Right lung (tissue), 10 donors: ENCODE measurements around the gene ZNF223. TPM values are rescaled to one million over a fixed set of nuclear protein-coding genes. Genes with fewer than 3 reads are reported as not detected.
A peak's percentile ranks its signal among the peaks of the same experiment; 100 is the strongest.

Source experiments
- DNase-seq, 2 donors: peaks; one replicate each; pipeline ENCODE4 v3.0.0-alpha.2; 2013
- long read RNA-seq, 8 donors: transcript quantifications; one replicate each; lab custom pipeline, GENCODE V29; 2026
- polyA plus RNA-seq, 5 donors: library from polyadenylated mRNA; unstranded; fragments of 120-200 nt; gene quantifications; one replicate each; pipeline versions ENCODE4 v1.2.1 to v1.2.3, GENCODE V29; 2013; ENCODE audit warnings: inconsistent platforms in 1 of 5, low replicate concordance in 1 of 5; ENCODE audit not compliant: insufficient read length in 5 of 5, insufficient read depth in 1 of 5

Gene ZNF223
- 10 to 100 TPM; 11.1 to 20.0 (median 13.8) TPM for polyA plus RNA-seq
- long read RNA-seq, donor 1, transcript ZNF223-201 (5 exons, 2,418 nt): major isoform, 6 of 6 reads
- long read RNA-seq, donor 1, partial matches to known transcripts: 0 of 6 reads
- long read RNA-seq, donor 1, other reads (novel, unspliced or antisense): 0 of 6 reads
- long read RNA-seq, donor 2, partial matches to known transcripts: 0 of 4 reads
- long read RNA-seq, donor 2, other reads (novel, unspliced or antisense): 0 of 4 reads
- long read RNA-seq, donor 3, partial matches to known transcripts: 6 of 7 reads
- long read RNA-seq, donor 3, other reads (novel, unspliced or antisense): 0 of 7 reads
- long read RNA-seq, donor 4, partial matches to known transcripts: 0 of 2 reads
- long read RNA-seq, donor 4, other reads (novel, unspliced or antisense): 0 of 2 reads
- long read RNA-seq, donor 5, transcript ZNF223-201 (5 exons, 2,418 nt): major isoform, 7 of 10 reads
- long read RNA-seq, donor 5, partial matches to known transcripts: 0 of 10 reads
- long read RNA-seq, donor 5, other reads (novel, unspliced or antisense): 0 of 10 reads
- long read RNA-seq, donor 6, transcript ZNF223-201 (5 exons, 2,418 nt): major isoform, 5 of 6 reads
- long read RNA-seq, donor 6, partial matches to known transcripts: 0 of 6 reads
- long read RNA-seq, donor 6, other reads (novel, unspliced or antisense): 0 of 6 reads
- long read RNA-seq, donor 7, partial matches to known transcripts: 0 of 2 reads
- long read RNA-seq, donor 7, other reads (novel, unspliced or antisense): 0 of 2 reads
- long read RNA-seq, donor 8: 0 reads

DNA sequence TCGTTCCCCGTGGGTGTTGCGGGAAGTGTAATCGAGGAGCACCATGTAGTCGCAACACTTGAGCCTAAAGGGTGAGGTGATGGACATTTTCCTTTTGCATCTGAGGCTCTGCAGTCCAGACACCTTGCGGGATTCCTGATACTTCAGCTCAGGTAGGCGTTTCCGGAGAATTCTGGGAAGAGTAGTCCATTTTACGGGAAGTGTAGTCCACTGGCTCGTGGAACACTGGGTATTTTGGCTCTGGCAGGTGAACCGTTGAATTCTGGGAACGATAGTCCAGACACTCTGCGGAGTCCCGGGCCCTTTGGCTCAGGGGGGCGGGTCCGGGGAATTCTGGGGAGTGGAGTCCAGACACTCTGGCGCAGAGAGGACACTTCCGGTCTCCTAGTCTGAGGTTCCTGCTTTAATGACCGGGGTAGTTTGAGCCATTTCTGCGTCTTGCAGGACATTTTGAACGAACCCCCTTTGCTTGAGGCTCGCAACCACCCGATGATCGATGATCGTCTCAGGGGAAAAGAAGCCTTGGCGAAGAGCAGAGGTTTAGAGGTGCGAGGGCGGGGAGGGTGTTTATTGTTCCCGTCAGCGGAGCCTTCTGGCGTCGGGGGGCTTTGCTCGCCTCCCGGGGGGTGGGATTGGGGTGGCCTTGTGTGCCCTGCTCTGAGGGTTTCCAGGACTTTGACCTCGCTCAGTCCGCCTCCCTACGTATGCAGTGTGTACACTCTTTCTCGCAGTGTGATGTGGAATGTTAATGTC lies at the start of gene ZNF223:
Gene ZNF223, plus strand, starts transcription at position 387 of the 753 bp plus-strand sequence. CDS start 3,141 bp downstream, outside the sequence.
- peak; percentile 91 to 94 for DNase-seq

DNA sequence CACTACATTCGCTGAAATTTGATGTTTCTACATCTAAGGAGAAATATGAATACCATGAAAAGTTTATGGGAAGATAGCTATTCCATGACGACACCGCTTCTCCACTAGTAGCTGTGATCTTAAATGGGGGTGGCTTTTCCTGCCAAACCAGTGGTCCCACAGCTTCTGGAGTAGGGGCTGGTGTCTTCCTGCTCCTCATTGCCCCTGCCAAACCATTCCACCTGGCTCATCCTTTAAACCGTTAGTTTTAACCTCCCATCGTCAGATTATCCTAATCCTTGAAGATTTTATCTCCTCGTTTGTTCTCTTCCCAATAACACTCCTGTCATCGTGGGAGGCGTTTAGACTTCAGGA lies 49.6 kb upstream of the ZNF223 start:
- no peak for DNase-seq

DNA sequence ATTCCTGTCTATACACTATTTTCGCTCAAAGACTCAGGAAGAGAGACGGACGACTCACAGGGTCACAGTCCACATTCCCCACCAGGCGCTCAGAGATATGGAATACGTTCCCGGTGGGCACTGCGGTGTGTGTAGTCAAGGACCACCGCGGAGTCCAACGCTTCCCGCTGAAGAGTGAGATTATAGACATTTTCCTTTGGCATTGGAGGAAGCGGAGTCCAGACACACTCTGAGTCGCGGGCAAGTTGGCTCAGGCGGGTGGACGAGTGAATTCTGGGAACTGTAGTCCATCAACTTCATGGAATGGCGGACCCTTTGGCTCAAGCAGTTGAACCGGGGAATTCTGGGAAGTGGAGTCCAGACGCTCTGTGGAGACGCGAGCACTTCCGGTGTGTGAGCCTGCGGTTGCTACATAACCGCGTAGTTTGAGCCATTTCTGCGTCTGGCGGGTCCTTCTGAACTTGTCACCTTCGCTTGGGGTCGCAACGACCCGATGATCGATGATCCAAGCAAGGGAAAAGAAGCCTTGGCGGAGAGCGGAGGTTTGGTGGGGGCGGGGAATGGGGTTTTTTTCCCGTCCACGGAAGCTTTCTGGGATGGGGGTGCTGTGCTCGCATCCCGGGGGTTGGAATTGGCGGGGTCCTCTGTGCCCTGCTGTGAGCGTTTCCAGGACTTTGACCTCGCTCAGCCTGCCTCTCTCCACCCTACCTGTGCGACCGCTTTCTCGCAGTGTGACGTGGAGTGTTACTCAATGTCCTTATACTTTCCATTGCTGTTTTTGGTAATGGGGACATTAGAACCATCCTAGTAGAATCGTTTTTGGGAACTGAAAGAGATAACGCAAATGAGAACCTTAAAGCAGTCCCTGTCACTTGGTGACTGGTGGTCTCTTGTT lies 49.0 kb upstream of the ZNF223 start, which contains the start of gene ZNF230:
Gene ZNF230, plus strand, starts transcription at position 392 of the 895 bp plus-strand sequence. CDS start 4,122 bp downstream, outside the sequence.
- peak; percentile 92 to 94 for DNase-seq

DNA sequence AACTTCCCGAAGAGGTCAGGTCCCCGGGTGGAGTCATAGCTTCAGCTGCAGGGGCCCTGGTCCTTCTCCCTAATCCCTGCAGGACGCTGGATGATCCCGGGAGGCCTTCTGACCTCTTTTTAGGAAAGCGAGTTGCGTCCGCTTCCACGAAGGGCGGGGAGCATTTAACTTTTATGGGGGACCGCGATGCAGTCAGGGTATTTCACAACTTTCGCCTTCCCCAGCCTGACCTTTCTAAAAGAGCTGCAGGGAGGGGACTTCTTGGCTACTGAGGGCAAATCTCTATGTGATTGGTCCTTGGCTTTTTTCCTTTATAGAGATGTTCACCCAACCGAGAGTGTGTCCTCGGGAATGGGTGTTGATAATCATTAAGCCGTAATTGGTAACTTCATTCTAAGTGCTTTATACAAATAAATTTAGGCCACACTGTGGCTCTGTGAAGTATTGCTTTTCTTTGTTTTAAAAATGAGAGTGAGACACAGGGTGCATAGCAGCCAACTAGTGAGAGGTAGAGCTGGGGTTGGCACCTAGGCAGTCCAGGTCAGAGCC lies 48.3 kb upstream of the ZNF223 start:
- peak in 1 of 2 donors; percentile 3 for DNase-seq

DNA sequence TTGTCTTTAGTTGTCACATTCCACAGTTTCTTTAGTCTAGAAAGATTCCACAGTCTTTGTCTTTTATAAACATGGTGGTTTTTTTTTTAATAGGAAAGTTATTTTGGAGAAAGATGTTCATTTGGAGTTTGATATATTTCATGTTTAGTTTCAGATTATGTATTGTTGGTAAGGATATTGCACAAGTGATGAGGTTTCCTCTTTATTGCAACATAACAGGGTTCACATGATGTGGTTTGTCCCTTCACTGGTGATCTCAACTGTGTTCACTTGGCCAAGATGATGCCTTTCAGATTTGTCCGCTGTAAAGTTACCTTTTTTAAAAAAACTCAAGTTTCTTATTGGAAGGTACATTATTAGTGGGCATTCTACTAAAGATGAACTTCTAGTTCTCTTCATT lies 45.9 kb upstream of the ZNF223 start:
- no peak for DNase-seq

DNA sequence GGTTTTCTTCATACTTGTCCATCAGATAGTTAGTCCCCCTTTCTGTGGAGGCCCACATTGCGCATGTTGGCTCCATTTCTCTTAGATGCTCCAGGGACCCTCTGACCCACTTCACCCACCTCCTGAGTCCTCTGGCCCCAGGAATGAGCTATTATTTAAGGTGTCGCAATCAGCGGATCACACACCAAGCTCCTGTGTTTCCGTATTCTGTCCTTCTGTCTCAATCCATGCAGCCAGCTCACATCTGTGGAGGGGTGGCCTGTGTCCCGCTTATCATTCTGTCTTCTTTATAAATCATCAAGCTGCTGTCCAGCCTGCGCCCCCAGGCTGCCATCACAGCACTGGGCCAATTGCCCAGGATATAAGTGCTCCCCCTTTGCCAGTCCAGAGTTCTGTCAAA lies 44.4 kb upstream of the ZNF223 start:
- no peak for DNase-seq

DNA sequence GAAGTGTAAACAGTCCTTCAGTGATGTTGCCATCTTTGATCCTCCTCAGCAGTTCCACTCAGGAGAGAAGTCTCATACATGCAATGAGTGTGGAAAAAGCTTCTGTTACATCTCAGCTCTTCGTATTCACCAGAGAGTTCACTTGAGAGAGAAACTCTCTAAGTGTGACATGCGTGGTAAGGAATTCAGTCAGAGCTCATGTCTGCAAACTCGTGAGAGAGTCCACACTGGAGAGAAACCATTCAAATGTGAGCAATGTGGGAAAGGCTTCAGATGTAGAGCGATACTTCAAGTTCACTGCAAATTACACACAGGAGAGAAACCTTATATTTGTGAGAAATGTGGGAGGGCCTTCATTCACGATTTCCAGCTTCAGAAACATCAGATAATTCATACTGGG lies 41.4 kb upstream of the ZNF223 start:
- no peak for DNase-seq

DNA sequence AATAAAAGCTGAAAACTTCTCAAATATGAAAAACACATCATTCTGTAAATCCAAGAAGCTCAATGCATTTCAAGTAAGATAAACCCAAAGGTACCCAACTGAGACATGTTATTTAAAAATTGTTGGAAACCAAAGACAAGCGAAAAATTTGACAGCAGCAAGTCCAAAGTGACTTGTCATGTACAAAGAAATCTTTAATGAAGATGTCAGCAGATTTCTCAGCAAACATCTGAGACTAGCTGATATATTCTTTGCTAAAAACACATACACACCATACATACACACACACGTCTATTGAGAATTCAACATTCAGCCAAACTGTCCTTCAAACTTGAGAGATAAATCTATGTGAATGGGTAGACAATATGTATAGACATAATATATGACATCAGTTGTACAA lies 32.3 kb upstream of the ZNF223 start:
- no peak for DNase-seq

DNA sequence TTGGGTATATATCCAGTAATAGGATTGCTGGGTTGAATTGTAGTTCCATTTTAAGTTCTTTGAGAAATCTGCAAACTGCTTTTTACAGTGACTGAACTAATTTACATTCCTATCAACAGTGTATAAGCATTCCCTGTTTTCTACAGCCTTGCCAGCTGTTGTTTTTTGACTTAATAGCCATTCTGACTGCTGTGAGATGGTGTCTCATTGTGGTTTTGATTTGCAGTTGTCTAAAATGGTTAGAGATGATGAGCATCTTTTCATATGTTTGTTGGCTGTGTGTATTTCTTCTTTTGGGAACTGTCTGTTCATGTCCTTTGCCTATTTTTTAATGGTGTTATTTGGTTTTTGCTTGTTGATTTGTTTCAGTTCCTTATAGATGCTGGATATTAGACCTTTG lies 30.6 kb upstream of the ZNF223 start:
- no peak for DNase-seq

DNA sequence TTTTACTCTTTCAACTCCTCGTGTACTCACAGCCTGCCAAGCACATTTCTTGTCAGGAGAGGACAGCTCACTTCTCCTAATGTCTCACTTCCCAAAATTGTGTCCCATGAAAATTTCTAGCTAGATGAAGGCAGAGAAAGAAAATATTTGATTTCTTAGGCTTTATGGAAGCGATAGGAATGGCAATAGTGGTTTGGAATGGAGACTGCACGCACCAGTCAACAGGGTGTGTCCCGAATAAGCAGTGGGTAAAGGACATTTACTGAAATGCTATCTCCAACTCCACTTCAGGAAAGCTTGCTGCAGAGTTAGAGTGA lies 27.0 kb upstream of the ZNF223 start:
- no peak for DNase-seq

DNA sequence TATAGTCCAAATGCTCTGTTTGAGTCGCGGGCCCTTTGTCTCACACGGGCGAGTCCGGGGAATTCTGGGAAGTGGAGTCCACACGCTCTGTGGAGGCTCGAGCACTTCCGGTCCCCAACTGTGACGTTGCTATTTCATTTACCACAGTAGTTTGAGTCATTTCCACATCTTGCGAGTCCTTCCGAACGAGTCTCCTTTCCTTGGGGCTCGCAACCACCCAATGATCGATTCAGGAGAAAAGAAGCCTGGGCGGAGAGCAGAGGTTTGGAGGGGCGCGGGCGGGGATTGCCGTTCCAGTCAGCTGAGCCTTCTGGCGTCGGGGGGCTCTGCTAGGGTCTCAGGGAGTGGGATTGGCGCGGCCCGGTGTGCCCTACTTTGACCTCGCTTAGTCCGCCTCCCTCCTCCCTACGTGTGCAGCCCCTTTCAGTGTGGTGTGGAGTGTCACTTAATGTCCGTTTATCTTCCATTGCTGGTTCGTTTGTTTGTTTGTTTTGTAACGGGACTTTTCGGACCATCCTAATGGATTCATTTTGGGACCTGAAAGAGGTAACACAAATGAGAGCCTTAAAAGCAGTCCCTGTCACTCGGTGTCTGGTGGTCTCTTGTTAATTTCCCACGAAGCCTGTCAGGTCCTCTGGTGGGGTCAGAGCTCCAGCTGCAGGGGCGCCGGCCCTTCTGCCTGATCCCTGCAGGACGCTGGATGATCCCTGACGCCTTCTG lies 26.5 kb upstream of the ZNF223 start, which contains the start of gene ZNF222:
Gene ZNF222, plus strand, starts transcription at position 163 of the 720 bp plus-strand sequence. Its CDS starts 58 bp downstream, at position 221.
- DNase-seq: peak; percentile 81 to 82

DNA sequence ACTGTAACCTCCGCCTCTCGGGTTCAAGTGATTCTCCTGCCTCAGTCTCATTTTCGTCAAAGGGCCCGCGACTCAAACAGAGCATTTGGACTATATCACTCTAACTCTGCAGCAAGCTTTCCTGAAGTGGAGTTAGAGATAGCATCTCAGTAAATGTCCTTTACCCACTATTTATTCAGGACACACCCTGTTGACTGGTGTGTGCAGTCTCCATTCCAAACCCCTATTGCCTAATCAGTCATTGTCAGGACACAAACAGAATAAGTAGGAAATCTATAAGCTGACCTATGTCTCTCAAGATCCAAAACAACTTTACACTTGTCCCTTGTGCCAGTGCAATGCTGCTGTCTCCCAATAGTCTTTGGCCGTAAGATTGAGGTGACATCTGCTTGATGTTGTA lies 25.2 kb upstream of the ZNF223 start:
- DNase-seq: no peak

DNA sequence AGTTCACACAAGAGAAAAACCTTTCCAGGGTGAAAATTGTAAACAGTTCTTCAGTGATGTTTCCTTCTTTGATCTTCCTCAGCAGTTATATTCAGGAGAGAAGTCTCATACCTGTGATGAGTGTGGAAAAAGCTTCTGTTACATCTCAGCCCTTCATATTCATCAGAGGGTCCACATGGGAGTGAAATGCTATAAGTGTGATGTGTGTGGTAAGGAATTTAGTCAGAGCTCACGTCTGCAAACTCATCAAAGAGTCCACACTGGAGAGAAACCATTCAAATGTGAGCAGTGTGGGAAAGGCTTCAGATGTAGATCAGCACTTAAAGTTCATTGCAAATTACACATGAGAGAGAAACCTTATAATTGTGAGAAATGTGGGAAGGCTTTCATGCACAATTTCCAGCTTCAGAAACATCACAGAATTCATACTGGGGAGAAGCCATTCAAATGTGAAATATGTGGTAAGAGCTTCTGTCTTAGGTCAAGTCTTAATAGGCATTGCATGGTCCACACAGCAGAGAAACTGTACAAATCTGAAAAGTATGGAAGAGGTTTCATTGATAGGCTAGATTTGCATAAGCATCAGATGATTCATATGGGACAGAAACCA lies 19.7 kb upstream of the ZNF223 start:
- no peak for DNase-seq

DNA sequence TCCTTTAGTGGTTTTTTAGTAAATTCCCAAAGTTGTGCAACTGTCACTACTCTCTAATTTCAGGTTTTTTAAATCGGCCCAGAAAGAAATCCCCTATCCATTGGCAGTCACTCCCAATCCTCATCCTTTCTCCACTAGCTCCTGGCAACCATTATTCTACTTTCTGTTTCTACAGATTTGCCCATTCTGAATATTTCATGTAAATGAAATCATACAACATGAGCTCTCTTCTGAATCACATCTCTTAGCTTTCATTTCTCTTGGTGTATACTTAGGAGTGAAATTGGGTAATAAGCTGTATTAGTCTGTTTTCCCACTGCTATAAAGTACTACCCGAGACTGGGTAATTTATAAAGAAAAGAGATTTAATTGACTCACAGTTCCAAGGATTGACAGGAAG lies 9.7 kb upstream of the ZNF223 start:
- no peak for DNase-seq

DNA sequence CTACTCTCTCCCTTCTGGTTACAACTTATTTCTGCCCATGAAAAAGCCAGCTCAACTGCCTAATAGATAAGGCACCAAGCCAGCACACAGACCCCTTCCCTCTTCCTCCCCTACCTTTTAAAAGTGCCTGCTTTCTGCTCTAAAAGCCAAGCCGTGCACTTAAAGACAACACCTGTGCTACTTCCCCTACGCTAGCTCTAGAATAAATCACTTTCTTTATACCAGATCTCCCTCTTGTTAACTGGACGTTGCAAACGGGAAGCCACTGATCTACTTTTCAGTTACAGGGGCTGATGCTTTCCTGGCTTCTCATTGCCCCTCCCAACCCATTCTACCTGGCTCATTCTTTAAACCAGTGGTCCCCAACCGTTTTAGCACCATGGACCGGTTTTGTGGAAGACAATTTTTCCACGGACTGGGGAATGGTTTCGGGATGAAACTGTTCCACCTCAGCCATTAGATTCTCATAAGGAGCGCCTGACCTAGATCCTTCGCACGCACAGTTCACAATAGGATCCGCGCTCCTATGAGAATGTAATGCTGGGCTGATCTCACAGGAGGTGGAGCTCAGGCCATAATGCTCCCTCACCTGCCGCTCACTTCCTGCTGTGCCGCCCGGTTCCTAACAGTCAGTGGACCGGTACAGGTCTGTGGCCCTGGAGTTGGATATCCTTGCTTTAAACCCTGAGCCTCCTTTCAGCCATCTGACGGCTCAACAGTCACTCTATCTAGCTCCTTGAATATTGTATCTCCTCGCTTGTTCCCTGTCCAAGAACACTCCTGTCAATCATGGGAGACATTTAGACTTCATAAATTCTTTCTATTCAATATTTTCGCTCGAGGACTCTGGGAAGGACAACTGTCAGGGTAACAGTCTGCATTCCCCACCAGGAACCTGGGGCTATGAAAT lies 841 bp upstream of the ZNF223 start:
- no peak for DNase-seq

DNA sequence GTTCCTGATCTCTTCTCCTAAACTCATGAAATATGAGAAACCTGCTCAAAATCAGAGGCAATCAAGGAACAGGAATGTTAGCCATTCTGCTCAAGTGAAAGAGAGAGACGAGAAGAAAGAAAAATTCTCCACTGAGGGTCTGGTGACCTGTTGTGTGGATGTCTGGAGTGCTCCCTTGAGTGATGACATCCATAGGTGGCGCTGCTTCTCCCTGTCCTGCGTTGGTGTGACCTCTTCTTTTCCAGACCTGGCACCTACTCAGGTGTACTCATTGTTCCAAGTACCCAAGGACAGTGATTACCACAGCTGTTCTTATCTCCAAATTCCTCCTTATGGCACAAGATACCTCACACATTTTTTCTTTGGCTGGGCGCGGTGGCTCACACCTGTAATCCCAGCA lies 4.0 kb downstream of the ZNF223 start:
- DNase-seq: no peak

DNA sequence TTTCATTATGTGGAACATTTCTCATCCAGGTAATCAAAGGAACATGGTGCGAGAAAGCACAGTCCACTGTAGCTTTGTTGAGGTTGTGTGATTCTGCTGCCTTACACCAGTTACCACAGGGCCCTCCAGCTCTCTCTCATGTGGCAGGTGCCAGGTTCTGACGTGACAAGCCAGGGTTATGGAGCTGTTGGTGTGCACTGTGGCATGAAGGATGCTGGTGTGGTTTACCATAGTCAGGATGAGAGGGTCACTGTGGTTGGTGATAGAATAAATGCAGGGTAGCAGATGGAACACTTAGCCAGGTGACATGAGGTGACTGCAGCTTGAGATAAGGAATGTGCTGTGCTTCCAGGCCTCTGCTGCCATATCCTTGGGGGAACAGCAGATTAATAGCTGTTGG lies 7.4 kb downstream of the ZNF223 start:
- no peak for DNase-seq

DNA sequence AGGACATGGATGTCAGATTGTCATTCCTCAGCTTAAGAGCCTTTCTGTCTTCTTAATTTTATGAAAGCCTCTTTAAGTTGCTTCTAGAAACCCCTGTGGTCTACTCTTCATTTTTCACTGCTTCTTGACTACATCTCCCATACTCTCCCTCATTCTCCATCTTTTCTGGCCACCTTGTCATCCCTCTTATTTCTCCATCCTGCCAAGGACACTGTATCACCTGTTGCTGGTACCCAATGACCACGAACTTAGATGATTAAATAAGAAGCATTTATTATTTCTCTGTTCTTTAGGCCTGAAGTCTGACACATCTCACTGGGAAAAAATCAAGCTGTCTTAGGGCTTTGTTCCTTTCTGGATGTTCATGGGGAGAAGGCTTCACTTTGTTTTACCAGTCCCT lies 9.2 kb downstream of the ZNF223 start:
- no peak for DNase-seq

DNA sequence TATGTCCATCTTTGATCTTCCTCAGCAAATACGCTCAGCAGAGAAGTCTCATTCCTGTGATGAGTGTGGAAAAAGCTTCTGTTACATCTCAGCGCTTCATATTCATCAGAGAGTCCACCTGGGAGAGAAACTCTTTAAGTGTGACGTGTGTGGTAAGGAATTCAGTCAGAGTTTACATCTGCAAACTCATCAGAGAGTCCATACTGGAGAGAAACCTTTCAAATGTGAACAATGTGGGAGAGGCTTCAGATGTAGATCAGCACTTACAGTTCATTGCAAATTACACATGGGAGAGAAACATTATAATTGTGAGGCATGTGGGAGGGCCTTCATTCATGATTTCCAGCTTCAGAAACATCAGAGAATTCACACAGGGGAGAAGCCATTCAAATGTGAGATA lies 14.5 kb downstream of the ZNF223 start:
- no peak for DNase-seq
